MM.1S (cell line): ENCODE data around the gene TATDN2.

Experiments used
- DNase-seq: peaks from one replicate; pipeline ENCODE4 v3.0.0-alpha.2; 2015
- H2AFZ ChIP-seq: fragments of 300-600 bp; sonication (generic); 2 replicates; pipeline ENCODE4 v1.6.0; 2016; ENCODE audit warnings: antibody characterized with exemption, low read length
- H3F3A ChIP-seq: fragments of 300-600 bp; sonication (generic); 2 replicates; pipeline ENCODE4 v1.6.1; 2016; ENCODE audit warnings: mild to moderate bottlenecking, antibody characterized with exemption, low read length, moderate library complexity, mixed read lengths; ENCODE audit not compliant: insufficient read depth
- H3K27ac ChIP-seq: fragments of 300-600 bp; sonication (generic); 2 replicates; pipeline ENCODE4 v1.5.1; 2016; ENCODE audit warnings: mild to moderate bottlenecking, low read length
- H3K27me3 ChIP-seq: fragments of 300-600 bp; sonication (generic); replicated peaks from 2 replicates; pipeline ENCODE4 v1.6.0; 2016; ENCODE audit warnings: low read length; ENCODE audit not compliant: insufficient read depth
- H3K36me3 ChIP-seq: fragments of 300-600 bp; sonication (generic); replicated peaks from 2 replicates; pipeline ENCODE4 v1.6.1; 2016; ENCODE audit warnings: mild to moderate bottlenecking, low read length, mixed read lengths; ENCODE audit not compliant: insufficient read depth
- H3K4me1 ChIP-seq: fragments of 300-600 bp; sonication (generic); 2 replicates; pipeline ENCODE4 v1.6.1; 2016; ENCODE audit warnings: low read length, mixed read lengths
- H3K4me2 ChIP-seq: fragments of 300-600 bp; sonication (generic); 2 replicates; pipeline ENCODE4 v1.6.0; 2016; ENCODE audit warnings: low read depth, low read length
- H3K4me3 ChIP-seq: fragments of 300-600 bp; sonication (generic); 2 replicates; pipeline ENCODE4 v1.5.1; 2016; ENCODE audit warnings: low read length, mixed read lengths
- H3K79me2 ChIP-seq: fragments of 300-600 bp; sonication (generic); 2 replicates; pipeline ENCODE4 v1.6.1; 2016; ENCODE audit warnings: mixed run types, low read length, mixed read lengths
- H3K9ac ChIP-seq: fragments of 300-600 bp; sonication (generic); 2 replicates; pipeline ENCODE4 v1.6.1; 2016; ENCODE audit warnings: low read length, mixed read lengths
- H3K9me2 ChIP-seq: fragments of 300-600 bp; sonication (generic); replicated peaks from 2 replicates; pipeline ENCODE4 v1.6.1; 2016; ENCODE audit warnings: mild to moderate bottlenecking, low read length, mixed read lengths; ENCODE audit not compliant: insufficient read depth
- H3K9me3 ChIP-seq: fragments of 300-600 bp; sonication (generic); replicated peaks from 2 replicates; pipeline ENCODE4 v1.6.1; 2016; ENCODE audit warnings: mild to moderate bottlenecking, low read length, mixed read lengths; ENCODE audit not compliant: insufficient read depth
- H4K20me1 ChIP-seq: fragments of 300-600 bp; sonication (generic); 2 replicates; pipeline ENCODE4 v1.6.1; 2016; ENCODE audit warnings: mild to moderate bottlenecking, low read length, moderate library complexity, mixed read lengths; ENCODE audit not compliant: insufficient read depth
- EZH2 ChIP-seq: fragments of 300-600 bp; sonication (generic); optimal IDR thresholded peaks from 2 replicates; pipeline ENCODE3; 2017; ENCODE audit warnings: low read depth, mild to moderate bottlenecking, antibody characterized with exemption, low read length, mixed read lengths
- EZH2phosphoT487 ChIP-seq: fragments of 300-600 bp; sonication (generic); IDR thresholded peaks from 2 replicates; pipeline ENCODE4 v1.6.1; 2018; ENCODE audit warnings: antibody characterized with exemption, low read length
- TF ChIP-seq, protein P1 (sequence below): fragments of 300-600 bp; sonication (generic); IDR thresholded peaks from 2 replicates; pipeline ENCODE4 v1.5.1; 2016; ENCODE audit warnings: antibody characterized with exemption, low read length, mixed read lengths

The TATDN2 gene

DNA sequence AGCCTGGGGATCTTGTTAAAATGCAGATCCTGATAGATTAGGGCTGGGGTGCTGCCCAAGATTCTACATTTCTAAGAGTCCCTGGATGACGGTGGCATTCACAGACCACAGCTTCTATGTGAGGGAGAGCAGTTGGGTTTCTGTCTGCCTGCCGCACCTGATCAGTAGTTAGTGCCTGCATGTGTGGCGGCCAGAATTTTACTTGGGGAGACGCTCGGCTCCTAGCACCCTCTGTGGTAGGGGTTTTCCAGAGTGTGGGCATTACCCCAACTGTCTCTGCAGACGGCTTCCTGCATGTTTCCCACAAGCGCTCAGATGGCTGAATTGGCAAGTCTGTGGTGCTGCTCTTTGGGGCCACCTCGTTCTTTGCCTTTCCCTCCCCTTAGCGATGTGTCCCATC is 36.2 kb downstream of the TATDN2 start:
- no peaks in the 10 kb centered on the region for H3K36me3 ChIP-seq
- H3K79me2 ChIP-seq = no peaks in the 10 kb centered on the region
- H3K4me2 ChIP-seq = no peak overlapping the region
- DNase-seq = no peak
- H2AFZ ChIP-seq = no peak overlapping the region
- H3K9ac ChIP-seq = no peak overlapping the region
- no peak overlapping the region for H3K27ac ChIP-seq
- H3K4me1 ChIP-seq = no peaks in the 10 kb centered on the region
- TF ChIP-seq EZH2 (no peak), EZH2phosphoT487 (no peak)
- TF ChIP-seq, protein P1, sequence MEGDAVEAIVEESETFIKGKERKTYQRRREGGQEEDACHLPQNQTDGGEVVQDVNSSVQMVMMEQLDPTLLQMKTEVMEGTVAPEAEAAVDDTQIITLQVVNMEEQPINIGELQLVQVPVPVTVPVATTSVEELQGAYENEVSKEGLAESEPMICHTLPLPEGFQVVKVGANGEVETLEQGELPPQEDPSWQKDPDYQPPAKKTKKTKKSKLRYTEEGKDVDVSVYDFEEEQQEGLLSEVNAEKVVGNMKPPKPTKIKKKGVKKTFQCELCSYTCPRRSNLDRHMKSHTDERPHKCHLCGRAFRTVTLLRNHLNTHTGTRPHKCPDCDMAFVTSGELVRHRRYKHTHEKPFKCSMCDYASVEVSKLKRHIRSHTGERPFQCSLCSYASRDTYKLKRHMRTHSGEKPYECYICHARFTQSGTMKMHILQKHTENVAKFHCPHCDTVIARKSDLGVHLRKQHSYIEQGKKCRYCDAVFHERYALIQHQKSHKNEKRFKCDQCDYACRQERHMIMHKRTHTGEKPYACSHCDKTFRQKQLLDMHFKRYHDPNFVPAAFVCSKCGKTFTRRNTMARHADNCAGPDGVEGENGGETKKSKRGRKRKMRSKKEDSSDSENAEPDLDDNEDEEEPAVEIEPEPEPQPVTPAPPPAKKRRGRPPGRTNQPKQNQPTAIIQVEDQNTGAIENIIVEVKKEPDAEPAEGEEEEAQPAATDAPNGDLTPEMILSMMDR = no peak
- no peaks in the 10 kb centered on the region for H3K27me3 ChIP-seq
- H3K4me3 ChIP-seq = no peak overlapping the region
- H3K9me3 ChIP-seq = no peaks in the 10 kb centered on the region
- no peaks in the 10 kb centered on the region for H4K20me1 ChIP-seq
- H3K9me2 ChIP-seq = no peaks in the 10 kb centered on the region
- H3F3A ChIP-seq = no peaks in the 10 kb centered on the region

DNA sequence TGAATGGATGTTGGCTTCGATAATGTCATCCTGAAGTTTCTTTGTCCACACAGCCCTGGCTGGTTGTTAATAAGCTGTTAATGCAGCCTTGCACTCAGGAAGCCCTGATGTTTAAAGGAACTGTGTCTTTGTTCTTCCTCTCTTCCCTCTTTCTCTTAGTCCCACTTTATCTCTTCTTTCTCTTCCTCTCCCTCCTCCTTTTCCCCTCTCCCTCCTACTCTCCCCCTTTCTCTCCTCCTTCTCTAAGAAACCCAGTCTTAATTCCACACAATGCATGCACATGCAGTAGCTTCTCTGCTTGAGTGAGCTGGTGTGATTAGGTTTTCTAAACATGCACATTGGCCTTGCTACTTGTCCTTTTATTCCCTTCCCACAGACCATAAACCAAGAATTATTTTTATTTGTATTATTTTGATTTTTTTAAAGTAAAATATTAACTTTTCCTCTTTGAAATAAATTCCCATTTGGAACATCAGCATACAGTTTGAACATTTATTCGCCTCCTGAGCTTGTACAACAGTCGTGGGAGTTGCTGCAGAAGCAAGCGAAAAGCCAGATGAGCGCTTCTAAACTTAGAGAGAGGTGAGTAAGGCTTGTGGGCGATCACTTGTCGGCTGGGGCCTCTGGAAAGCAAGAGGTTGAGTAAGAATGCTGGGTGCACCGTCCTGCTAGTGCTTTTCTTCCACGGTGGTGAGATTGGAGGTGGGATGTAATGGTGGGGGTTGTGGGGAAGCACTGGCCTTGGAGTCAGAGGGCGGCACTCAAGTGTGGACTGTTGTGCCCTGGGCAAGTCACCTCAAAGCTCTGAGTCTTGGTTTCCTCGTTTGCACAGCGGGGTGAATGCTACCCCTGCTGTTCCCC is 37.2 kb downstream of the TATDN2 start:
- TF ChIP-seq EZH2 = no peak

DNA sequence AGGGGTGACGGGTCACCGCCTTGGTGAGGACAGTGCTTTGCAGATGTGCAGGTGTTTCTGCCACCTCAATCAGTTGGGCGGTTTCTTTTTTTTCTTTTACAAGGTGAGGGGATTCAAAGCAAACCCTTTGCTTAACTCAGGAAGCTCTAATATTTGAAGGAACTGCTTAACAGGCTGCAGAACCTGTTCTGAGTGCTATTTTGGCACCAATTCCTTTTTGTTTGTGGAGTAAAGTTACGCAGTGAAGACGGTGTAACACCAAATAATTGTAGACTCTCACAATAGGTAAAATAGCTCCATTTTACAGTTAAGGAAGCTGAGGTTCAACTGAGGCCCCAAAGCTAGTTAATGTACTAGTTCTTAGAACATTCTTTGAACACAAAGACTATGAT is 37.9 kb downstream of the TATDN2 start:
- H3K27me3 ChIP-seq = no peaks in the 10 kb centered on the region
- H3K36me3 ChIP-seq = no peaks in the 10 kb centered on the region
- H3F3A ChIP-seq = no peaks in the 10 kb centered on the region
- no peaks in the 10 kb centered on the region for H4K20me1 ChIP-seq
- H3K9me3 ChIP-seq = no peaks in the 10 kb centered on the region
- H3K4me3 ChIP-seq = no peak overlapping the region
- no peaks in the 10 kb centered on the region for H3K79me2 ChIP-seq
- no peak overlapping the region for H2AFZ ChIP-seq
- TF ChIP-seq EZH2 = no peak
- TF ChIP-seq, protein P1 = no peak
- TF ChIP-seq EZH2phosphoT487 = no peak
- H3K9me2 ChIP-seq = no peaks in the 10 kb centered on the region
- no peaks in the 10 kb centered on the region for H3K4me1 ChIP-seq
- no peak for DNase-seq
- no peak overlapping the region for H3K27ac ChIP-seq
- H3K4me2 ChIP-seq = no peak overlapping the region
- no peak overlapping the region for H3K9ac ChIP-seq

More for the DNA sequence above, 37.2 kb downstream of the TATDN2 start:
- H3K27ac ChIP-seq = no peak overlapping the region
- H3K4me1 ChIP-seq = no peaks in the 10 kb centered on the region
- H3K27me3 ChIP-seq = no peaks in the 10 kb centered on the region
- no peaks in the 10 kb centered on the region for H3K79me2 ChIP-seq
- no peak overlapping the region for H3K4me3 ChIP-seq
- no peak overlapping the region for H2AFZ ChIP-seq
- H4K20me1 ChIP-seq = no peaks in the 10 kb centered on the region
- H3K36me3 ChIP-seq = no peaks in the 10 kb centered on the region
- no peak for DNase-seq
- H3K4me2 ChIP-seq = no peak overlapping the region
- H3K9me2 ChIP-seq = no peaks in the 10 kb centered on the region
- H3K9ac ChIP-seq = no peak overlapping the region
- no peaks in the 10 kb centered on the region for H3K9me3 ChIP-seq
- H3F3A ChIP-seq = no peaks in the 10 kb centered on the region

DNA sequence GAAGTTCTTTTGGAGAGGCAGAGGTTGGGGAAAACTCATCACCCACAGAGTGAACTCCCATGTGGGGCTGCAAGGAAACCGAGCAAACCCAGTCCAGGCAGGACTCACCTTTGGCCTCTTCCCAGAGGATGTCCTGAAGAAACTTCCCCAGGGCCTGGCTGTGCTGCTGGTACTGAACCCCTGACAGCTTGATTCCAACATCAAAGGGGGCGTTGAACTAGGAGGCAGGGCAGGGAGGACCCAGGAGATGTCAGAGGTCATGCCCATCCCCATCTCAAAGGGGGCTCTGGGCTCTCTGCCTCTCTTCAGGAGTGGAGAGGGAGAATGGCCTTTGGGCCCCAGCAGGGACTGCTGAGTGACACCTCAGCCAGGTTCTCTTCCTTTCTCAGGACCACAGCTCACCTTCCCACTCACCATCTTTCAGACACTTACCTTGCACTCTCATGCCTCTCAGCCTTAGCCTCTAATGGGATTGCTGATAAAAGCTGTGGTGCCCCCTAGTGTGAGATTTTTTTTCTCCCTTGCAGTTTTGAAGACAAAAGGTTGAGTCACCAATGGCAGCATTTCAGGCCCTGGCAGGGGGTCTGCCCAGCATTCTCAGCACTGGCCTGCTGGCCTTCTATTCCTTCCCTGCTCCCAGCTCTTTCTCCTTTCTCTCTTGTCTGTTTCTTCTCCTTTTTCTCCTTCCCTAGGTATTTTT is 38.5 kb downstream of the TATDN2 start:
- no peaks in the 10 kb centered on the region for H3K36me3 ChIP-seq
- H3F3A ChIP-seq = no peaks in the 10 kb centered on the region
- H3K9ac ChIP-seq = no peak overlapping the region
- peak; percentile 37 for DNase-seq
- no peak overlapping the region for H3K4me2 ChIP-seq
- H3K9me3 ChIP-seq = no peaks in the 10 kb centered on the region
- H3K79me2 ChIP-seq = no peaks in the 10 kb centered on the region
- H2AFZ ChIP-seq = no peak overlapping the region
- TF ChIP-seq, protein P1 = peak; percentile 42
- no peak for TF ChIP-seq EZH2
- H4K20me1 ChIP-seq = no peaks in the 10 kb centered on the region
- H3K27ac ChIP-seq = no peak overlapping the region
- no peaks in the 10 kb centered on the region for H3K4me1 ChIP-seq
- no peaks in the 10 kb centered on the region for H3K27me3 ChIP-seq
- no peaks in the 10 kb centered on the region for H3K9me2 ChIP-seq
- no peak overlapping the region for H3K4me3 ChIP-seq
